T-helper 2 cell (primary cell): ENCODE results near the gene TNFRSF25.
"Not testable (repeated sequence)": the region's sequence is repeated elsewhere in the genome, so short reads cannot be mapped to it uniquely, and the experiment has no call there.

Source experiments
- DNase-seq, 5 experiments: peaks; one replicate each; pipeline versions ENCODE4 v3.0.0 to v3.0.0-alpha.2; 2012 to 2022

The TNFRSF25 gene

GRCh38 chr1:6450005-6450450 is 15.9 kb downstream of the TNFRSF25 start:
- DNase-seq = no peak

DNA sequence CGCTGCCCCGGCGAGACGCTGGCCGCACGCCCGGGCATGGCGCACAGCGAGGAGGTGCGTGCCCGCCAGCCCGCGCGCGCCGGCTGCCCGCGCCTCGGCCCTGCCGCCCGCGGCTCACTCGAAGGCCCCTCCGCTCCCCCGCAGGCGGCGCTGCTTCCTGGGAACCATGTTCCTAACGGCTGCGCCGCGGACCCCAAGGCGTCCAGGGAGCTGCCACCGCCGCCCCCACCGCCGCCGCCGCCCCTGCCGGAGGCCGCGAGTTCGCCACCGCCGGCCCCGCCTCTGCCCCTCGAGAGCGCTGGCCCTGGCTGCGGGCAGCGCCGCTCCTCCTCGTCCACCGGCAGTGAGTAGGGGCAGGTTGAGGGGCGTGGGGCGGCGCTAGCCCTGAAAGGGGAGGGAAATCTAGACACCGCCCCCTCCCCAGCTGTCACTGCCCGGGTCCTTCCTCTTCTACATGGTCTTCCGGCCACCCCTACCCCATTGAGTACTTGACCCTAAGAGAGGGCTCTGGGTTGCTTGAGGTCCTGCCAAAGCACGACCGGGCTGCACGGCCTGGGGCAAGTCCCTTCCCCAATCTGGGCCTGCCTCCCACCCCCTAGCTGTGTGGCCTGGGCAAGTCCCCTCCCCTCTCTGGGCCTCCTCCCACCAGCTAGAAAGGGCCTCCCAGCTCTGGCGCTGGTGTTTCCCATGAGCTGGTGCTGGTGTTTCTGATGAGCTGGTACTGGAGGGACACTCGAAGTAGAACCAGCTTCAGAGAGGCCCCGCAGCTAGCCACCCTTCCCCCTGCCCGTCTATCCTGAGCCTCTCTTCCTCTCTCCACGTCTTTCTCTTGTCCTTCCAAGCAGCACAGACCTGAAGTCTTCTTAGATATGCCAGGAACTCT is 17.0 kb downstream of the TNFRSF25 start:
- DNase-seq = no peak

- DNase-seq = peak in 2 of 5 experiments; percentile 56 to 64
These were observed 17.9 kb downstream of the TNFRSF25 start for GRCh38 chr1:6447818-6448748.

GRCh38 chr1:6447016-6447817 is 18.8 kb downstream of the TNFRSF25 start:
- no peak for DNase-seq

GRCh38 chr1:6446665-6447015 is 19.3 kb downstream of the TNFRSF25 start:
- no peak for DNase-seq

- not testable (repeated sequence) for DNase-seq
These were observed 20.0 kb downstream of the TNFRSF25 start for GRCh38 chr1:6445929-6446328.

GRCh38 chr1:6445062-6445763 is 20.8 kb downstream of the TNFRSF25 start:
- DNase-seq = peak in 3 of 5 experiments; percentile 31 to 38 (median 33)

DNA sequence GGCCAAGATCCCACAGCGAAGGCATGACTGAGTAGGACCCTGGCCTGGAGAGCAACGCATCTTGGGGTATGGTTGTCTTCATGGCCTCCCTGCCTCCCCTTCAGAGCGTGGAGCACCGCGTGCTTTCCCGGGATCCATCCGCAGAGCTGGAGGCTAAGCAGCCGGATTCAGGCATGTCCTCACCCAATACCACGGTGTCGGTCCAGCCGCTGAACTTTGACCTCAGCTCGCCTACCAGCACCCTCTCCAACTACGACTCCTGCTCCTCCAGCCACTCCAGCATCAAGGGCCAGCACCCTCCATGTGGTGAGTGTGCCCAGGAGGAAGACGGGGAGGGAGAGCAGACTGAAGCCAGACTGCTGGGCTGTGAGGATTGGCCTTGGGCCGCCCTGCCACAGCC is 21.6 kb downstream of the TNFRSF25 start:
- no peak for DNase-seq

DNA sequence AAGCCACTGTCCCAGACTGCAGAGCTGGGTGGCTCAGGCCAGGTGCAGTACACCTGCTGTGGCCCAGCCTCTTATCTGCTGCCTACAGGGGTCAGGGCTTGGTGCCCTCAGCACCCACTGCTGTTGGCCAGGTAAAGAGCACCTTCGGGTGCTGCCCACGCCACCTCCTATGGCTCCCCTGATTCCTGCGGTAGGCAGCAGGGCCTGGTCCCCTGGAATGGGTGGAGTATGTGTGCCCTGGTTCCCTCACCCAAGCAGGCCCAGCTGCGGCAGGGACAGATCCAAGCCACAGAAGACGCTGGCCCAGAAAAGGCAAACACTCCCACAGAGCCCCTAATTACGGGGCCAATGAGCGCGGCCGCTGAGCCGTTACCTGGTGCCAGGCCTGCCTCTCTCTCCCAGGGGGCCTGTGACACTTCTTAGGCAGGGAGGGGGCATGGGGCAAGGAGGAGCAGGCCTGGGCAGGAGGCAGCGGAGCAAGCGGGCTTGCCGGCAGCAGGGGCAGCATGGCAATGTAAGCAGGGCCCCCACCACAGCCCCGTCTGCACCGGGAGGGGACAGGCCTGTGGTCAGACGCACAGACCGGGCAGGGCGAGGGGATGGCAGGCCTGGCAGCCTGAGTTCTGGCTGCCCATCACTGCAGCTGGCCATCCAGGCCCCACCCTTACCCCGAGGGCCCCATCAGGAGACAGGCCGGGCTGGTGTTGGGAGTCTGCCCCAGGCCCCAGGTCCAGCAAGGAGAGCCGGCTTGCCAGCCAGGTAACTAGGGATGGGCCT is 22.4 kb downstream of the TNFRSF25 start:
- no peak for DNase-seq

DNA sequence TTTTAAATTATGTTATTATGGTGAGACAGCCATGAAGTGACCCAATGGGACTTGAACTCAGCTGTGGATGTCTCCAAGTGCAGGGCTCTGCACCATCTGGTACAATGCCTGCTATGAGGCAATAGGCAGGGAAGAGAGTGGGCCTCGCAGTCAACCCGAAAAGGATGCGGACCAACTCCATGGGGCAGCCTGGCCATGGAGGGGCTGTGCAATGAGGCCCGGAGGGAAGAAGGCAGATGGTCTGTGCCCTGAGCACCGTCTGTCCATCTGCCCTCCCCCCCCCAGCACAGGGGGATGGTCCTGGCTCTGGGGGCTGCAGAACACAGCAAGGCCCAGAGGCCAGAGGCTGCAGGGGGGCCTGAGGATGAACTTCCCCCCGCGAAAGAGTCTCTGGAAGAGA is 24.4 kb downstream of the TNFRSF25 start:
- no peak for DNase-seq

- peak; percentile 60 to 73 (median 66) for DNase-seq
These were observed 25.5 kb downstream of the TNFRSF25 start for GRCh38 chr1:6440198-6441126.

DNA sequence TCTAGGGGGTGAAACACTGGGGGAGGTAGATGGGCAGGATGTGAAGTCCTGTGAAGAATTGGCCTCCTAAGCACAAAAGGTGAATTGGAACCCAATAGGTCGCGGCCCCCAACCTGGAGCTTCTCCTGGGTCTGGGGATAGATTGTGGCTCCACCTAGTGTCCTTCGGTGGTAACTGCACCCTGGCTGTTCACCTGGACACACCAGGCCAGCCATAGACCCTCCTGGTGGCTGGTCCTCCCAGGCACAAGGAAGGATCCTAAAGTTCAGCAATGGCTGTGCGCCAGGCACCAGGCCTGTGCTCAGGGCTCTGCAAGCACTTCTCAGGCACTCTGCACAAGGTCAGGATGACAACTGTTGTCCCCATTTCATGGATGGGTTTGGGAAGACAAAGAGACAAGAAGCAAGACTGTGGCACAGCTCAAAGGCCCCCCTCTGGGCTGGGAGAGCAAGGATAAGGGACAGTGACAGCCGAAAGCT is 27.9 kb downstream of the TNFRSF25 start:
- peak; percentile 43 to 65 (median 59) for DNase-seq

- DNase-seq = not testable (repeated sequence)
These were observed 28.8 kb downstream of the TNFRSF25 start for GRCh38 chr1:6437012-6437700.

DNA sequence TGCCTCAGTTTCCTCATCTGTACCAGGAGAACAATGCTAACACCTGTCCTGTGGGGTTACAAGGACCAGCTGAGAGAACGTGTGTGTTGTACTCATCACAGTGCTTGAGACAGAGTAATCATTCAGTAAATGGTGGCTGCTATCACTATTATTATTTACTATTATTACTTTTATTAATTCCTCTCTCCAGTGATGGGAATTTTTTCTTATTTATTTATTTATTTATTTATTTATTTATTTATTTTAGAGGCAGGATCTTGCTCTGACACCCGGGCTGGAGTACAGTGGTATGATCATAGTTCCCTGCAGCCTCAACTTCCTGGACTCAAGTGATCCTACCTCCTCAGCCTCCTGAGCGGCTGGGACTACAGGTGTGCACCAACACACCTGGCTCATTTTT is 29.7 kb downstream of the TNFRSF25 start:
- DNase-seq = not testable (repeated sequence)

- DNase-seq = no peak
These were observed 30.4 kb downstream of the TNFRSF25 start for GRCh38 chr1:6435547-6435946.

- no peak for DNase-seq
These were observed 30.8 kb downstream of the TNFRSF25 start for GRCh38 chr1:6435129-6435528.

GRCh38 chr1:6434186-6434585 is 31.8 kb downstream of the TNFRSF25 start:
- DNase-seq = no peak

DNA sequence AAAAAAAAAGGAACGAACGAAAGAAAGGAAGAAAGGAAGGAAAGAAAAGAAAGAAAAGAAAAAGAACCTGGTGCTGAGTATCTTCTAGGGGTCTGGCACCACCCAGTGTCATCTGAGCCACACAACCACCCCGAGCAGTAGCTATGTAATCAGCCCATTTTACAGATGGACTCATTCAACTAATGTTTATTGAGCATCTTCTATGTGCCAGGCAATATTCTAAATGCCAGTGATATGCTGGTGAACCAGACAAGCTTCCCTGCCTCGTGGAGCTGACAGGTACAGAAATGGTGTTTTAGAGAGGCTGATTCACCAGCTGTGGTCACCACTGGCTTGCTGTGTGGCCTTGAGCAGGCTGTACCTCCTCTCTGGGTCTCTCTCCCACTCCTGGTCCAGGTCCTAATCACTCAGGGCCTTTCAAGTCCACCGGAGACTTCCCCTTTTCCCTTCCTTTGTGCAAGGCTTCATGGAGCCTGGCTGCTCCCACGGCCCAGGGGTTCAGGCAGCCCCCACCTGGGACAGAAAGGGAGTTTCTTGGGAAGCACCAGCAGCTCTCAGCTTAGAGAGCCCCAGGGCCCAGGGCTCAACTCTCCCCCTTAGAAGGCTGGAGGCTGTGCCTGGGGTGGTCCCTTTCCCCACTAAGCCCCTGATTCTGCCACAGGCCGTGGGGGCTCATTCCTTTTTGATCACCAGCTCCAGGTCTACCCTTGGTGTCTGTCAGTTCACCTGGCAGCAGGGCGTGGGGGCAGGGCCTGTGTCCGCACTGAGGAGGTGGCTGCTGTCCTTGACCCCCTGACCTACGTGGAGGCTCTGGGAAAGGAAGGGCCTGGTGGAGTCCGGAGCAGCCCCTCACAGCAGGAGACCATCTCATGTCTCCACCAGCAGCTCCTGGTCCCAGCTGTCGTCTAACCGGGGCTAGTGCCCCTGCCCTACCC is 34.1 kb downstream of the TNFRSF25 start:
- not testable (repeated sequence) for DNase-seq
